H9 (cell line): ENCODE measurements around the gene BIRC7. TPM values are rescaled to one million over a fixed set of nuclear protein-coding genes. Genes with fewer than 3 reads are reported as not detected.

Source experiments
- DNase-seq: peaks from one replicate; pipeline ENCODE4 v3.0.0-alpha.2; 2017
- H2AFZ ChIP-seq: one replicate; pipeline ENCODE4 v1.6.1; 2013; ENCODE audit warnings: mild to moderate bottlenecking, low read length, control low read depth, moderate library complexity
- H2AK5ac ChIP-seq: 2 replicates; pipeline ENCODE4 v1.6.1; 2013; ENCODE audit warnings: low read length, control low read depth, mixed read lengths; ENCODE audit not compliant: insufficient read length
- H2BK120ac ChIP-seq: one replicate; pipeline ENCODE4 v1.6.1; 2013; ENCODE audit warnings: low read depth, mild to moderate bottlenecking, low read length, control low read depth, inconsistent platforms; ENCODE audit not compliant: poor library complexity, severe bottlenecking
- H2BK12ac ChIP-seq: 2 replicates; pipeline ENCODE4 v1.6.1; 2013; ENCODE audit warnings: low read length, control low read depth, mixed read lengths, low read depth; ENCODE audit not compliant: insufficient read length
- H2BK15ac ChIP-seq: 2 replicates; pipeline ENCODE4 v1.6.1; 2013; ENCODE audit warnings: low read depth, low read length, control low read depth
- H2BK20ac ChIP-seq: one replicate; pipeline ENCODE4 v1.6.1; 2013; ENCODE audit warnings: low read depth, mild to moderate bottlenecking, low read length, control low read depth, inconsistent platforms; ENCODE audit not compliant: poor library complexity, severe bottlenecking
- H2BK5ac ChIP-seq: 2 replicates; pipeline ENCODE4 v1.6.1; 2013; ENCODE audit warnings: low read length, control low read depth, mixed read lengths; ENCODE audit not compliant: insufficient read length
- H3K14ac ChIP-seq: 2 replicates; pipeline ENCODE4 v1.6.1; 2013; ENCODE audit warnings: low read length, control low read depth; ENCODE audit not compliant: insufficient read depth
- H3K18ac ChIP-seq: 2 replicates; pipeline ENCODE4 v1.6.1; 2013; ENCODE audit warnings: low read depth, mild to moderate bottlenecking, mixed read lengths, low read length, control low read depth; ENCODE audit not compliant: insufficient read length
- H3K23ac ChIP-seq: 2 replicates; pipeline ENCODE4 v1.6.1; 2013; ENCODE audit warnings: low read length, control low read depth, mixed read lengths, low read depth; ENCODE audit not compliant: insufficient read length
- H3K23me2 ChIP-seq: 2 replicates; pipeline ENCODE4 v1.6.1; 2013; ENCODE audit warnings: low read depth, mild to moderate bottlenecking, mixed read lengths, low read length, control low read depth; ENCODE audit not compliant: insufficient read length, poor library complexity, severe bottlenecking
- H3K27ac ChIP-seq: 2 replicates; pipeline ENCODE4 v1.5.1; 2013; ENCODE audit warnings: low read length, control low read depth, mixed read lengths, low read depth; ENCODE audit not compliant: insufficient read length
- H3K27me3 ChIP-seq: 2 replicates; pipeline ENCODE4 v1.6.1; 2013; ENCODE audit warnings: low read length, control low read depth, inconsistent platforms; ENCODE audit not compliant: insufficient read depth
- H3K4ac ChIP-seq: 2 replicates; pipeline ENCODE4 v1.6.1; 2013; ENCODE audit warnings: low read depth, mild to moderate bottlenecking, control low read depth, inconsistent platforms, low read length, moderate library complexity
- H3K4me1 ChIP-seq: 2 replicates; pipeline ENCODE4 v1.6.1; 2013; ENCODE audit warnings: low read length, control low read depth, inconsistent platforms; ENCODE audit not compliant: insufficient read depth
- H3K4me2 ChIP-seq: 2 replicates; pipeline ENCODE4 v1.6.1; 2013; ENCODE audit warnings: low read length, control low read depth, mixed read lengths; ENCODE audit not compliant: insufficient read length, insufficient read depth
- H3K56ac ChIP-seq: 2 replicates; pipeline ENCODE4 v1.6.1; 2013; ENCODE audit warnings: low read depth, mild to moderate bottlenecking, mixed read lengths, low read length, control low read depth; ENCODE audit not compliant: insufficient read length
- H3K79me1 ChIP-seq: 2 replicates; pipeline ENCODE4 v1.6.1; 2013; ENCODE audit warnings: low read depth, mild to moderate bottlenecking, moderate library complexity, low read length, control low read depth, inconsistent platforms; ENCODE audit not compliant: insufficient read depth, poor library complexity, severe bottlenecking
- H3K79me2 ChIP-seq: 2 replicates; pipeline ENCODE4 v1.6.1; 2013; ENCODE audit warnings: low read length, control low read depth, inconsistent platforms; ENCODE audit not compliant: insufficient read depth
- H3K9ac ChIP-seq: 2 replicates; pipeline ENCODE4 v1.6.1; 2013; ENCODE audit warnings: low read length, control low read depth, mixed read lengths; ENCODE audit not compliant: insufficient read length; ENCODE audit errors: extremely low read depth
- H3K9me3 ChIP-seq: one replicate; pipeline ENCODE4 v1.6.1; 2013; ENCODE audit warnings: low read depth, low read length, inconsistent platforms; ENCODE audit not compliant: control insufficient read depth
- H3T11ph ChIP-seq: one replicate; pipeline ENCODE4 v1.6.1; 2013; ENCODE audit warnings: mild to moderate bottlenecking, low read length, control low read depth, inconsistent platforms
- H4K20me1 ChIP-seq: one replicate; pipeline ENCODE4 v1.6.1; 2013; ENCODE audit not compliant: control insufficient read depth, insufficient read length, insufficient read depth
- H4K5ac ChIP-seq: 2 replicates; pipeline ENCODE4 v1.6.1; 2013; ENCODE audit warnings: low read depth, mild to moderate bottlenecking, mixed read lengths, low read length, control low read depth; ENCODE audit not compliant: insufficient read length
- H4K8ac ChIP-seq: replicated peaks from 2 replicates; pipeline ENCODE4 v1.6.1; 2013; ENCODE audit warnings: low read length, control low read depth, mixed read lengths, low read depth; ENCODE audit not compliant: insufficient read length
- H4K91ac ChIP-seq: 2 replicates; pipeline ENCODE4 v1.6.1; 2013; ENCODE audit warnings: low read depth, mild to moderate bottlenecking, moderate library complexity, mixed read lengths, low read length, control low read depth; ENCODE audit not compliant: insufficient read length
- H3K27ac Mint-ChIP-seq, 3 experiments: 2 replicates in 2 of 3; 3 replicates in 1 of 3; pipeline ENCODE4 v1.8.0; 2020 to 2021; ENCODE audit warnings: mixed read lengths in 3 of 3, mild to moderate bottlenecking in 1 of 3, moderate library complexity in 1 of 3
- H3K27me3 Mint-ChIP-seq: 2 replicates; pipeline ENCODE4 v1.8.0; 2021; ENCODE audit warnings: low read depth, mild to moderate bottlenecking, moderate library complexity, mixed read lengths
- H3K36me3 Mint-ChIP-seq, 3 experiments: 2 replicates in 2 of 3; 3 replicates in 1 of 3; pipeline ENCODE4 v1.8.0; 2020 to 2021; ENCODE audit warnings: low read depth in 3 of 3, mixed read lengths in 3 of 3; ENCODE audit not compliant: insufficient read depth in 1 of 3
- H3K4me1 Mint-ChIP-seq, 2 experiments: 2 replicates each; pipeline ENCODE4 v1.8.0; 2020; ENCODE audit warnings: mixed read lengths in 2 of 2
- H3K4me3 Mint-ChIP-seq, 2 experiments: 2 replicates in 1 of 2; 3 replicates in 1 of 2; pipeline ENCODE4 v1.8.0; 2020 to 2021; ENCODE audit warnings: mild to moderate bottlenecking in 2 of 2, mixed read lengths in 2 of 2, moderate library complexity in 1 of 2
- H3K9me3 Mint-ChIP-seq, 2 experiments: 2 replicates in 1 of 2; 3 replicates in 1 of 2; pipeline ENCODE4 v1.8.0; 2020; ENCODE audit warnings: mild to moderate bottlenecking in 2 of 2, mixed read lengths in 2 of 2, moderate library complexity in 1 of 2
- CTCF ChIP-seq: fragments of 200-600 bp; sonication (generic); conservative IDR thresholded peaks from 3 replicates; pipeline ENCODE4 v1.8.0; 2021; ENCODE audit warnings: antibody characterized with exemption, mild to moderate bottlenecking
- WGBS: extraction: QIAGEN DNeasy Blood & Tissue Kit; methylation state at CpG from one replicate; pipeline ENCODE4 v1.1.7; 2013; ENCODE audit warnings: missing lambda C conversion rate, low lambda C conversion rate, mixed read lengths; ENCODE audit not compliant: insufficient read length; ENCODE audit errors: extremely low coverage; 5-methylcytosine and 5-hydroxymethylcytosine counted together
- microRNA-seq: library from miRNA; unstranded; fragments of <30 nt; microRNA quantifications from one replicate; pipeline ENCODE4, GENCODE V29; 2020; ENCODE audit warnings: borderline microRNAs expressed
- total RNA-seq: library from RNA; stranded (reverse); gene quantifications from 2 replicates; pipeline ENCODE4 v1.2.1, GENCODE V29; 2021

Gene BIRC7
- total RNA-seq, 1 experiment from 2014 or later: not detected

GRCh38 chr20:63289311-63290135 lies 53.8 kb downstream of the BIRC7 start:
- Histone ChIP-seq H3K79me1 (no peaks in the 10 kb centered on the region), H3K79me2 (no peaks in the 10 kb centered on the region), H4K20me1 (no peaks in the 10 kb centered on the region), H3K14ac (no peak overlapping the region), H2BK120ac (no peak overlapping the region), H2AK5ac (no peak overlapping the region), H3K4ac (no peak overlapping the region), H3K4me1 (no peaks in the 10 kb centered on the region), H2BK12ac (no peak overlapping the region), H3T11ph (no peak overlapping the region), H3K18ac (no peak overlapping the region), H3K9me3 (no peaks in the 10 kb centered on the region), H2AFZ (no peak overlapping the region), H3K9ac (no peak overlapping the region), H3K56ac (no peak overlapping the region), H3K27ac (no peak overlapping the region), H2BK5ac (no peak overlapping the region), H3K23ac (no peak overlapping the region), H4K91ac (no peak overlapping the region), H3K4me2 (no peak overlapping the region), H4K5ac (no peak overlapping the region), H4K8ac (no peak overlapping the region), H3K27me3 (no peaks in the 10 kb centered on the region), H2BK15ac (no peak overlapping the region), H3K23me2 (no peaks in the 10 kb centered on the region), H2BK20ac (no peak overlapping the region)
- no CpG with 5 or more reads among the region's 25 CpGs for WGBS
- Mint-ChIP-seq H3K27ac (no peak overlapping the region), H3K4me3 (no peak overlapping the region), H3K36me3 (peaks cover 6 to 37% (median 25%) of the 10 kb centered on the region in 3 experiments; a peak in 6 of 7 replicates), H3K4me1 (peaks cover 7% of the 10 kb centered on the region in 2 experiments; a peak in 3 of 4 replicates), H3K9me3 (no peaks in the 10 kb centered on the region), H3K27me3 (peaks cover 3% of the 10 kb centered on the region; the same call in 1 of the 2 replicates)
- no peak for TF ChIP-seq CTCF
- no peak for DNase-seq

Small RNA genes lying within 50 kb of the gene (microRNA-seq; reads per million reads assigned to microRNA genes)
- gene MIR3196 (not detected), gene MIR4326 (not detected)

Other genes starting within 250 kb of the BIRC7 start
- 0.22 and 0.35 TPM in 2 replicates for gene BHLHE23, start 228.9 kb upstream of the BIRC7 start, total RNA-seq
- gene YTHDF1, start 19.8 kb upstream of the BIRC7 start, total RNA-seq: 85.4 TPM in 2 replicates
- gene NKAIN4, start 18.6 kb downstream of the BIRC7 start, total RNA-seq: 19.1 and 20.9 TPM in 2 replicates
- 111 and 114 TPM in 2 replicates for gene ARFGAP1, start 36.9 kb downstream of the BIRC7 start, total RNA-seq
- gene COL20A1, start 57.3 kb downstream of the BIRC7 start, total RNA-seq: 1.3 and 2.3 TPM in 2 replicates
- gene CHRNA4, start 125.4 kb downstream of the BIRC7 start, total RNA-seq: 1.1 and 2.5 TPM in 2 replicates
- 69.2 and 71.5 TPM in 2 replicates for gene KCNQ2, start 236.8 kb downstream of the BIRC7 start, total RNA-seq